GM12892 (cell line): ENCODE results near the gene PRKCZ.

Source experiments
- POLR2A ChIP-seq: IDR thresholded peaks from 2 replicates; pipeline ENCODE4 v1.6.1; 2011; ENCODE audit warnings: low read depth, low read length, control low read depth
- POLR2AphosphoS5 ChIP-seq: IDR thresholded peaks from 2 replicates; pipeline ENCODE4 v1.6.1; 2011; ENCODE audit warnings: low read depth, low read length, control low read depth
- TAF1 ChIP-seq: IDR thresholded peaks from 2 replicates; pipeline ENCODE4 v1.6.1; 2011; ENCODE audit warnings: low read depth, mild to moderate bottlenecking, control low read depth, low read length, borderline replicate concordance

DNA sequence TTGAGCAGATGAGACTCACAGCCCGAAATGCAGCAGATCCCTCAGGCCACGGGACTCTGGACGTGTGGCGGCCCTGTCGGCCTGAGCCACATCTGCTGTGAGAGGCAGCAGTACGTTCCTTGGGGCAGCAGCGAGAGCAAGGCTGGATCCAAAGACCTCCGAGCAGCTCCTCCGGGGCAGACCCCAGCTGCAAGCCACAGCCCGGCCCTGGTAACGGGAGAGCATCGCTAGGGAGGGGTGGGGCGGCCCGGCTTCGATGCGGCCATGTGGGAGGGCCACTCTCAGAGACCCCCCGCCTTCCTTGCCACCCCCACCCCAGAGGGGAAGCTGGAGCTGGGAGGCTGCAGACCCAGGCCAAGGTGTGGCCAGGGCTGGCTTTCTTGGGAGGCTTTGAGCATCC is 17.8 kb downstream of the PRKCZ start:
- TF ChIP-seq POLR2A (no peak), TAF1 (no peak), POLR2AphosphoS5 (no peak)
